ENCODE data around the gene PPP1CA. TPM values are rescaled to one million over a fixed set of nuclear protein-coding genes. Genes with fewer than 3 reads are reported as not detected.
A peak's percentile ranks its signal among the peaks of the same experiment; 100 is the strongest.

Gene PPP1CA
- total RNA-seq, 4 donors from 2014 or later = 50.6 to 97.8 (median 72.7) TPM

- peak within 1 kb of the TSS in 2 of 4 donors; percentile 12 to 55 for H3K4me3 ChIP-seq
Measured at GRCh38 chr11:67437082-67437808, 35.6 kb upstream of the PPP1CA start, which contains the start of gene PTPRCAP. Gene PTPRCAP (minus strand): TSS chr11:67437682. CDS start chr11:67437619, 63 bp downstream.

GRCh38 chr11:67436459-67437081, 34.9 kb upstream of the PPP1CA start:
- peak overlapping the region in 1 of 4 donors; percentile 55 for H3K4me3 ChIP-seq
- peaks cover 0 to 43% (median 10%) of the 10 kb centered on the region in 4 donors for H3K4me1 ChIP-seq
- peak overlapping the region in 3 of 4 donors; percentile 40 to 83 (median 43) for H3K27ac ChIP-seq
- H3K36me3 ChIP-seq = peaks cover 0 to 99% (median 18%) of the 10 kb centered on the region in 3 donors
- H3K9me3 ChIP-seq = no peaks in the 10 kb centered on the region
- DNase-seq (ENCODE audit: low spot score in 2 of 2) = no peak
- WGBS, 2 donors = 51 to 53% methylated on average over 6 of the region's 6 CpGs
- no peaks in the 10 kb centered on the region for H3K27me3 ChIP-seq
- TF ChIP-seq EP300 (IDR thresholded peaks at IDR 0.05) = no peak
- no peak for TF ChIP-seq POLR2A (IDR thresholded peaks at IDR 0.05)
- TF ChIP-seq CTCF (IDR thresholded peaks at IDR 0.05) = no peak

More at GRCh38 chr11:67437082-67437808, 35.6 kb upstream of the PPP1CA start, which contains the start of gene PTPRCAP:
- DNase-seq (ENCODE audit: low spot score in 2 of 2) = no peak
- TF ChIP-seq CTCF (IDR thresholded peaks at IDR 0.05) (no peak), EP300 (IDR thresholded peaks at IDR 0.05) (no peak), POLR2A (IDR thresholded peaks at IDR 0.05) (no peak)
- peaks cover 0 to 49% (median 14%) of the 10 kb centered on the region in 4 donors for H3K4me1 ChIP-seq
- peak within 1 kb of the TSS in 3 of 4 donors; percentile 65 to 83 (median 74) for H3K27ac ChIP-seq
- no peaks in the 10 kb centered on the region for H3K9me3 ChIP-seq
- no peaks in the 10 kb centered on the region for H3K27me3 ChIP-seq
- H3K36me3 ChIP-seq = peaks cover 0 to 98% (median 13%) of the 10 kb centered on the region in 3 donors
- 62 to 77% methylated on average over 17 to 22 of the region's 26 CpGs for WGBS, 2 donors

- Histone ChIP-seq H3K36me3 (peaks cover 0 to 99% (median 19%) of the 10 kb centered on the region in 3 donors), H3K4me1 (peaks cover 0 to 36% (median 10%) of the 10 kb centered on the region in 4 donors)
- no peak for TF ChIP-seq CTCF (IDR thresholded peaks at IDR 0.05)
- no peak for TF ChIP-seq EP300 (IDR thresholded peaks at IDR 0.05)
- TF ChIP-seq POLR2A (IDR thresholded peaks at IDR 0.05) = no peak
Measured at GRCh38 chr11:67435727-67436458, 34.2 kb upstream of the PPP1CA start.

GRCh38 chr11:67435031-67435726, 33.5 kb upstream of the PPP1CA start:
- WGBS, 2 donors = 81 to 82% methylated on average over 26 of the region's 26 CpGs
- Histone ChIP-seq H3K4me3 (no peak overlapping the region), H3K36me3 (peaks cover 0 to 97% (median 19%) of the 10 kb centered on the region in 3 donors), H3K4me1 (peaks cover 0 to 31% (median 10%) of the 10 kb centered on the region in 4 donors), H3K9me3 (no peaks in the 10 kb centered on the region), H3K27ac (peak overlapping the region in 1 of 4 donors; percentile 40), H3K27me3 (no peaks in the 10 kb centered on the region)
- TF ChIP-seq POLR2A (IDR thresholded peaks at IDR 0.05) = no peak
- TF ChIP-seq CTCF (IDR thresholded peaks at IDR 0.05) = no peak
- no peak for TF ChIP-seq EP300 (IDR thresholded peaks at IDR 0.05)
- no peak for DNase-seq (ENCODE audit: low spot score in 2 of 2)

More at GRCh38 chr11:67435727-67436458, 34.2 kb upstream of the PPP1CA start:
- Histone ChIP-seq H3K9me3 (no peaks in the 10 kb centered on the region), H3K27ac (peak overlapping the region in 2 of 4 donors; percentile 40 to 45), H3K4me3 (peak overlapping the region in 1 of 4 donors; percentile 55), H3K27me3 (no peaks in the 10 kb centered on the region)
- WGBS, 2 donors = 87 to 88% methylated on average over 19 to 26 of the region's 38 CpGs
- no peak for DNase-seq (ENCODE audit: low spot score in 2 of 2)
